AG08396 (cell line): Measurements from ENCODE around the gene PMIS2.

Source experiments
- DNase-seq: peaks from one replicate; pipeline ENCODE4 v3.0.0; 2012; ENCODE audit warnings: low spot score, mixed read lengths

PMIS2 gene

DNA sequence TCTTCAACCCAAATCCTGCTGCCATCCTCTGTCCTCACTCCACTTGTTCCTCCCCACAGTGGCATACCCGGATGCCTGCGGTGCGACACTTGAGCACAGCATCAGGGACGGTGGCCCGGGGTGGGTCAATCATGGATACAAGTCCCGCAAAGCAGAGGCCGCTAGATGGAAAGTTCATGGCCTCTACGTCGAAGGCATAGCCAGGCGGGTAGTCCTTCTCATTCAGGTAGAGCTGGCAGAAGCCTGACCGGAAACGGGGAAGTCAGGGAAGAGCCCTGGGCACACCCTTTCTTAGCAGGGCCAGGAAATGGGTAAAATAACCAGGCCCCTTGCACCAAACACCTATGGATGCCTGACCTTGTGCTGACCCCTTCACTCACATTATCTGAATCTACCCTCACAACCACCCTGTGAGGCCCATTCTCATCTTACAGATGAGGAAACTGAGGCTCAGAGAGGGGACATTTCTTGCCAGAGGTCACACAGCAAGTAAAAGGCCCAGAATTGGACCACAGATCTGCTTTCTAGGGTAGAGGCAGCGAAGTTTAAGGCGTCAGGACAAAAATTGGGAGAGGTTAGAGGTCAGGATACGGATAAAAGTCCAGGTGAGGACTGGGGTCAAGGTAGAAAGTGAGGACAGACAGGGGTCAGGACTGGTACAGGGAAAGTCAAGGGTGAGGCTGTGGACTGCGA lies 29.0 kb upstream of the PMIS2 start:
- DNase-seq: no peak

DNA sequence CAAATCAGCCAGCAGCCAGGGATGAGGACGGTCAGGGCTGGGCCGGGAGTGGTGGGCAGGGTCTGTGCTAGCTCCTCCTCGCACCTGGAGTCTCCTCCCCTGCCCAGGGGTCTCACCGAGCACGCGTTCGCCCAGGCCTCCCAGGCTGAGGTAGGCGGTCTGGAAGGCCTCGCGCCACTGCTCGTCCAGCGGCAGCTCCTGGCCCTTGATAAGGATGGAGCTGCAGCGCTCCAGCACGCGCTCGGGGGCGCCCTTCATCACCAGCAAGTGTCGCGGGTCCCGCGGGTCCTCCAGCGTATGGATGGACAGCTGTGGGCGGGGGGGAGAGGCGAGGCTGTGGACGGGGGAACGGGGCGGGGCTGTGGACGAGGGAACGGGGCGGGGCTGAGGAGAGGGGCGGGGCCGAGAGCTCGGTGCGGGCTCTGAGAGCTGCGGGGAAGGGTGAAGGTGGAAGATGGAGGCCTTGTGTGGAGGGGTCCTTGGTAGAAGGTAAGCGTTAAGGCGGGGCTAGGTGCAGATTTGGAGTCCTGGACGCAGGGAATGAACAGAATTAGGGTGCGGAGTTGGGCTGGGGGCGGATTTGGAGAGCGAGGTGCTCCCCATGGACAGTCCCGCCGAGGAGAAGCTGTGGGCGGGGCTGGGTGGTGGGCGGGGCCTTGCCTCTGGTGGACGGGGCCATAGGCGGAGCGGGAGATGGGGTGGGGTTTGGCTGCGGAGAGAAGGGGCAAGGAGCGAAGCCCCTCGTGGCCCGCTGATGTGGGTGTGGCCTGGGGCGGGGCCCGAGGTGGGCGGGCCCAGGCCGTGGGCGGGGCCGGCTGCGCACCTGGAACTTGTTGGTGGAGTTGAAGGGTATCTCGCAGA lies 28.2 kb upstream of the PMIS2 start:
- peak; percentile 71 for DNase-seq

DNA sequence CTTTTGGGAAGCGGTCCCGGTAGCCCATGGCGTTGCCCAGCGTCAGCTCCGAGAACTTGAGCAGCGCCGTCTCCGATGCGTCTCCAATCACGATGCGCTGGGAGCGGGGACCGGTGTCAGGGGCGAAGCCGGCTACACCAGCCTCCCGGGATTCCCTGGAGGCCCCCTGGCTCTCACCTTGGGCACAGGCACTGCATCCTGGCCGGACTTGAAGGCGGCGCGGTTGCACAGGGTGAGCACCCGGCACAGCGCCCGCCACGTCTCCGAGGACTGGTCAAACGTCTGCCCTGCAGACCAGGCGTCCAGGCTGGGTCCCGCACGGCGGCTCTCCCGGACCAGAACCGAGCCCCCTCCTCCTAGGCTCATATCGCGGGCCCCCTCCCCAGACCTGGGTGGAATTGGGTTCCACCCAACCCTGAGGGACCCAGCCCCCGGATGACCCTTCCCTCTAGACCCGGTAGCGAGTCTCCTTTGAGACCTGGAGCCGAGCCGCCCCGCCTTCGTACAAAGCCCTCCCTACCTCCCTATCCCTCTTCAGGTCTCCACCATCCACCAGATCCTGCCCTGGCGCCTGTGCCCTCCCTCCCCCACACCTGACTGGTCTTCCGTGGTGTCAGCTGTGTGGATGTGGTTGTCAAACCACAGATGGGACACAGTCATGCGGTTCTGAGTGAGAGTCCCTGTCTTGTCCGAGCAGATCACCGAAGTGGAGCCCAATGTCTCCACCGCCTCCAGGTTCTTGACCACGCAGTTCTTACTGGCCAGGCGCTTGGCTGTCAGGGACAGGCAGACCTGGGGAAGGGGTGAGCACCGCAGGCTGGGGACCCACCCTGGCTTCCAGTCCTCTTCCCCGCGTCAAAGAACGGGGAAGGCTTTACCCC lies 27.3 kb upstream of the PMIS2 start:
- no peak for DNase-seq

DNA sequence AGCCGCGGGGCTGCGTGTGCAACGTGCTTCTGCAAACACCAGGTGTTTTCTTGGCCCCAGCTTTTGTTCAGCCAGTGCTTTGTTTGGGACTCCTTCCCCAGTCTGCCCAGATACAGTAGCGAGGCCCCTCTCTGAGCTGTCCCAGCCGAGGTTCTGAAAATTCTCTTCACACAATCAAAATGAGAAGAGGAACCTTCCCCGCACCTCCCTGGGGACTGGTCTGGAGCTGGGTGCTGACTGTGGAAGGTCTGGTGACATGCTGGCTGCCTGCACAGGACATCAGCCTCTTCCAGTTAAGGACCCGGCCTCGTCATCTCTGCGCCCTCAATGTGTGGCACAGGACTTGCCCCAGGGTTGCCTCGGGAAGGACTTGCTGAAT lies 26.7 kb upstream of the PMIS2 start:
- no peak for DNase-seq

DNA sequence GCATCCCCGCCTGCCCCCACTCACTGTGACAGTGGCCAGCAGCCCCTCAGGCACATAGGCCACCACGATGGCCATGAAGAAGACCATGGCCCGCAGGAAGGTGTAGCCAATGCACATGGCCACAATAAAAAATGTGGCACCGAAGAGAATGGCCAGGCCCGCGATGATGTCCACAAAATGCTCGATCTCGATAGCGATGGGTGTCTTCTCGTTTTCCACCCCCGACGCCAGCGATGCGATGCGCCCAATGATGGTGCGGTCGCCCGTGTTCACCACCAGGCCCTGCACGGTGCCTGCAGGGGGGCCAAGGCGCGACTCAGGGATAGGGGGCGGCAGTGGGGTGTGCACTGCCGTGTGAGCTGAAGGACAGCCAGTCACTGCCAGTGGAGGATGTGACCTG lies 26.2 kb upstream of the PMIS2 start:
- no peak for DNase-seq

DNA sequence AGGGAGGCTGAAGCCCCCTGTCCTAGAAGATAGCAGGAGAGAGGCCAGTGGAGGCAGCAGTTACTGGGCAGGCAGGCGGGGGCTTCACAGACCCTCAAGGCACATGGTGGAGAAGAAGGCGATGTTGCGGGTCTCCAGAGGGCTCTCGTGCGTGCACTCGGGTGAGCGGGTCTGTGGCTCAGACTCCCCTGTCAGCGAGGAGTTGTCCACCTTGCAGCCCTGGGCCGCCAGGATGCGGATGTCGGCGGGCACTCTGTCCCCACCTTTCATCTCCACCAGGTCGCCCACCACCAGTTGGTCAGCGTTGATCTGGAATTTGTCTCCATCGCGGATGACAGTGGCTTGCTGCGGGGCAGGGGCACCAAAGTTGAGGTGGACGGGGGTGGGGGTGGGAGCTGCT lies 25.7 kb upstream of the PMIS2 start:
- no peak for DNase-seq

DNA sequence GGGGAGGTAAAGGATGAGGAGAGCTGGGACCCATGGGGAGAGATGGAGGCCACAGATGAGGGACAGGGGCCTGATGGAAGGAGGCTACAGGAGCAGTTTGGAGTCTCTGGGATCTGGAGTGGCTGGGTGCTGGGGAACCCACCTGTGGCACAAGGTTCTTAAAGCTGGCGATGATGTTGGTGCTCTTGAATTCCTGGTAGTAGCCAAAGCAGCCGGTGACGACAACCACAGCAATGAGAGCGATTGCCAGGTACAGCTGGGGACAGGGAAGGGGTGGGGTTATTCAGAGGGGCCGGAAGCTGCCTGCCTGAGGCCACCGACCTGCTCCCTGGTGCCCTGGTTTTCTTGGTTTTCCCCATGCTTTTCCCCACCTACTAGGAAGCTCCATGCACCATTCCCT lies 25.3 kb upstream of the PMIS2 start:
- no peak for DNase-seq

DNA sequence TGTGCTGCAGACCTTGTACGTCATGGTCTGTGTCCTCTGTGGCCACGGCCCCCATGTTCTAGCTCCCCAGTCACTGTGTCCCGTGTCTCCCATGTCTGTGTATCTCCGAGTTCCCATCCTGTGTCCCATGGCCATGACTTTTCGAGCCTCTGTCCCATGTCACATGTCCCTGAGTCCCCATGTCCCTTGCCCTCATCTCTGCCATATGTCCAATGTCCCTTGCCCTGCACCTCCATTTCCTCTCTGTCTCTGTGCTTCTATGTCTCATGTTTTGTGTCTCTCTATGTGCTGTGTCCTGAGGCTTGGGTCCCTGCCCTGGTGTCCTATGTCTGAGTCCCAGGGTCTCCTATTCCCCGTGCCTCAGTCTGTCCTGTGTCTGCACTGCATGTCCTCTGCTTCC lies 24.5 kb upstream of the PMIS2 start:
- no peak for DNase-seq

DNA sequence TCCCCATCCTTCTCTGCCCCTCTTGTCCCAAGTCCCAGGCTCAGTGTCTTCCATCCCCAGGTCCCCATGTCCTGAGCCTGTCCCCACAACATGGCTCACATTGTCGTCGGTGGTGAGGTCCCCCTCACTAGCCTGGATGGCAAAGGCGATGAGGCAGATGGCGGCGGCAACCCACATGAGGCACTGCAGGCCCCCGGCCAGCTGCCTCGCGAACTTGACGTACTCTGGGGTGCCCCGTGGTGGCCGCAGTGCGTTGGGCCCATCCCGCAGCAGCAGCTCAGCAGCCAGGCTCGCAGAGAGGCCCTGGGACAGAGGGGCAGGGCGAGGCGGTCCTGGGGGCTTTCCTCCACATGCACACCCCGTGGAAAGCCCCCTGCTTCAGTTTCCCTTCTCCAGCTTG lies 23.6 kb upstream of the PMIS2 start:
- no peak for DNase-seq

DNA sequence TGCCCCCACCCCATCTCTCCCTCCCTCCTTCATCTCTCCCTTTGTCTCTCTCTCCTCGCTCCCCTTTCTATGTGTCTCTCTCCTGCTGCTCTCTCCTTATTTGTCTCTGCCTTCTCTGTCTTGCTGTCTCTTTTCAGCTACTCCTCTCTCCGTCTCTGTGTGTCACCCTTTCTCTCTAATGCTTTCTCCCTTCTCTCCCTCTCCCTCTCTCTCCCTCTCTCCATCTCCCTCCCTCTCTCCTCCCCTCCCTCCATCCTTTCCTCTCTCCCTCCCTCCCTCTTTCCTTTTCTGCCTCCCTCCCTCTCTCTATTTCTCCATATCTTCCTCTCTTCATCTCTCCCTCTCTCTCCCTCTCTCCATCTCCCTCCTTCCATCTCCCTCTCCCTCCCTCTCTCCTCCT lies 23.2 kb upstream of the PMIS2 start:
- no peak for DNase-seq

DNA sequence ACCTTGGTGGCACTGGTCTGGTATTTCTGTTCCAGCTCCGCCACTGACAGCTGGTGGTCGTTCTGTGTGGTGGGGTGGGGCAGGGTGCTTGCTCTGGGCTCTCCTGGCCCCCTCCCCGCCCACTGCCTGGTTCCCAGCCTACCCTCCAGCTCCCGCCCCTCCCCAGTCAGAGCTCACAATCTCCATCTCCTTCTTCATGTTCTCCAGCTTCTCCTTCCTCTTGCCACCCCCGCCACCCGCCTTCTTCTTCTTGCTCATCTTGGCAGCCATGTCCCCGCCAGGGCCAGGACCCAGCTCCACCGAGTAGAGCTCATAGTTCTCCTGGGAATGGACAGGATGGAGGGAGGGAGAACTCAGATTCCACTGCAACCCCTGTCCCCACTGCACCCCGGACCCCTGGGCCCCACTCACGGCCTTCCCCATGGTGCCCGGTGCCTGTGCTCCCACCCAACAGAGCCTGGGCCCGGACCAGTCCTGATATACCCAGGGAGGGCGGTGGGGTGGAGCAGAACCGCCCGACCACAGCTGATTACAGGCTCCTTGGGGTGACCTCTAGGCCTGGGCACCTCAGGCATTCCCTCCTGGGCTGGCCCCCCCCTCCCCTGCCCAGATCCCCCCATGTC lies 22.7 kb upstream of the PMIS2 start, which contains the start of gene ATP4A:
TSS of gene ATP4A (minus strand) at position 452 of the 623 bp plus-strand sequence. CDS start at position 423, 29 bp downstream.
- no peak for DNase-seq

DNA sequence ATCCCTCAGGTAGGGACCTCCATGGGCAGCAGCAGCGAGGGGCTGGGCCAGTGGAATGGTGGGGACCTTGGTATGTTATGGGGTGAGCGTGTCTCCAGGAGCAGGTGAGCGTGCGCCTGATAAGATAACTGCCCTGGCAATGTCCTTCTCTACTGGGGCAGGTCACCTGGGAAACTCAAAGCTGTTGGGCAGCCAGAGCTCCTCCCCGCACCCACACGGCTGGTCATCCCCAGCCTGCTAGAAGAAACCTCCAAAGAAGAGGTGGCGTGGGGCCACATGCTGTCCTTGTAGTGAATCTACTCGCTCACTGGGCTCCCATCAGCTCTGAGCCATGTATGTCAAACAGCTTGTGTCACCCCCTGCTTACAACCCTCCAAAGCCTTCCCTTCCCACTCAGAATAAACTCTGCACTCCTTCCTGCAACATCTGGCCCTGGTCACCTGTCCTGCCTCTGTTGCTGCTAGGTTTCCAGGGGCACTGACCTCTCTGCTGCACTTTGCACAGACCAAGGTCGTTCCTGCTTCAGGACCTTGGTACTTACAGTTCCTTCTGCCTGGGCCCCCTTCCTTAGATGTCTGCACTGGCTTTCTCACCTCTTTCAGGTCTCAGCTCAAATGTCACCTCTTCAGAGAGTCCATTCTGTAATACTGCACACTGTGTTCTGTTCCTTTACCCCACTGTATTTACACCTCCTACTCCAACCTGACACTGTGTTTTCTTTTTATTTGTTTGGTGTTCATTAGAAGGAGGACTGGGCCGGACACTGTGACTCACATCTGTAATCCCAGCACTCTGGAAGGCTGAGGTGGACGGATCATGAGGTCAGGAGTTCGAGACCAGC lies 20.7 kb upstream of the PMIS2 start:
- no peak for DNase-seq

DNA sequence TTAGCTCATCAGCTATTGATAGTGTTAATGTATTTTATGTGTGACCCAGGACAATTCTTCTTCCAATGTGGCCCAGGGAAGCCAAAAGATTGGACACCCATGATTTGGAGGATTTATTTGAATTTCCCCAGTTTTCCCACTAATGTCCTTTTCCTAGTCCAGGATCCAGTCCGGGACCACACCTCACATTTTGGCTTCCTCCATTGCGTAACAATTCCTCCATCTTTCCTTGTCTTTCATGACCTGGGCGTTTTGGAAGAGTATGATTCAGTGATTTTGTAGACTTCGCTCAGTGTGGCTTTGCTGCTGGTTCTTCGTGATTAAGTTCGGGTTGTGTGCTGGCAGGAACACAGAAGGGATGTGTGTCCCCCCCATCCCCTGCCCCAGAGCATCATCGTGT lies 19.2 kb upstream of the PMIS2 start:
- no peak for DNase-seq

DNA sequence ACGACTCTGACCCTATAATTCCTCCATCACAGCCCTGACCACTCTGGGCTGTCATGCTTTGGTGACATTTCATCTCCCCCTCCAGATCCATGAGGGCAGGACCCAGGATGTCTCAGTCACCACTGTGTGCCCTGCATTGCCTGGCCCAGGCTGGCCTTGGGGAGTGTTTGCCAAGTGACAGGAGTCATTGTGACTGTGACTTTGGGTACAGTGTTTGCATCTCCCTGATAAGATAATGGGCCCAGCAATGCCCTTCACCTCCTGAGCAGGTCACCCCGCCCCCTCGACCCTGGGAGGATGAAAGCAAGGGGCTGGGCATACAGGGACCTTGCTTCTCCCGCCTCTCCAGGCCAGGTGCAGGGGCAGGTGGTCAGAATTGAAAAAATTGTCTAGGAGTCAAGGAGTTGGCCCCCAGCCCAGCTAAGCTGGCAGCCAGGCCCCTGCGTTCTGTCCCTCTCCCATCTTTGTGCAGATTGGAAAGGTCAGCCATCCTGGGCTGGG lies 16.6 kb upstream of the PMIS2 start:
- no peak for DNase-seq

DNA sequence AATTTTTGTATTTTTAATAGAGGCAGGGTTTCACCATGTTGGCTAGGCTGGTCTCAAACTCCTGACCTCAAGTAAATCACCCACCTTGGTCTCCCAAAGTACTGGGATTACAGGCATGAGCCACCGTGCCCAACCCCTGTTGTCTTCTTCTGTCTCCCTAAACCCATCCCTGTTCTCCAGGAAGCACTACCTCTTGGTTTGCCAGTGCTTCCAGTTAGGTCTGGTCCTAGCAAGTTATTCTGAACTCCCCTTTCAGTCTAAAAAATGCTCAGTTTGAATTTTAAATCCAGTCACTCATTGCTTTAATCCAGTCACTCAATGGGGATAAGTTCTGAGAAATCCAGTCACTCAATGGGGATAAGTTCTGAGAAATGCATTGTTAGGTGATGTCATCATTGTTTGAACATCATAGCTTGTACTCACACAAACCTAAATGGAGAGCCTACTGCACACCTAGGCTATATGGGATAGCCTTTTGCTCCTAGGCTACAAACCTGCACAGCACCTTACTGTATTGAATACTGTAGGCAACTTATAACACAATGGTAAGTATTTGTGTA lies 14.5 kb upstream of the PMIS2 start:
- no peak for DNase-seq

DNA sequence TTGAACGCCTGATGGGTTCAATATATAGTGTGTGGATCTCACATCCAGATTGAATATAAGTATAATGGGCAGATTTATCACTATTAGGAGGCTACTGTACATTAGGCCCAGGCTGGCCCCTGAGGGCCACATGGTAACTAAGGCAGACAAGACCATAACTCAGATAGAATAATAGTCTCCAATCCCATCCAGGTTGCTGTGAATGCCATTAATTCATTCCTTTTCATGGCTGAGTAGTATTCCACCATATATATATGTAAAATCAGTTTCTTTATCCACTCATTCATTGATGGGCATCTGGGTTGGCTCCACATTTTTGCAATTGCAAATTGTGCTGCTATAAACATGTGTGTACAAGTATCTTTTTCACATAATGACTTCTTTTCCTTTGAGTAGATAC lies 8.1 kb upstream of the PMIS2 start:
- DNase-seq: no peak

DNA sequence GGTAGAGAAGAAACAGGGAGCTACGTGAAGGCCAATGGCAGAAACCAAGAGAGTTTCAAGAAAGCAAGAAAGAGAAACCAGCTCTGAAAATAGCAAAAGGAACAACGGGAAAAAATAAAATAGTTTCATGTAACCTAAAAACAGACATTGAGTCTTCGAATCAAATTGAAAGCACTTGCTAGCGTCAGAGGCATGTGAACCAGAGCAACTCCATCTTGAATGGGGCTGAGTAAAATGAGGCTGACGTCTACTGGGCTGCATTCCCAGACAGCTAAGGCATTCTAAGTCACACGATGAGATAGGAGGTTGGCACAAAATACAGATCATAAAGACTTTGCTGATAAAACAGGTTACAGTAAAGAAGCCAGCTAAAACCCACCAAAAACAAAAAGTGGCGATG lies 7.3 kb upstream of the PMIS2 start:
- no peak for DNase-seq

DNA sequence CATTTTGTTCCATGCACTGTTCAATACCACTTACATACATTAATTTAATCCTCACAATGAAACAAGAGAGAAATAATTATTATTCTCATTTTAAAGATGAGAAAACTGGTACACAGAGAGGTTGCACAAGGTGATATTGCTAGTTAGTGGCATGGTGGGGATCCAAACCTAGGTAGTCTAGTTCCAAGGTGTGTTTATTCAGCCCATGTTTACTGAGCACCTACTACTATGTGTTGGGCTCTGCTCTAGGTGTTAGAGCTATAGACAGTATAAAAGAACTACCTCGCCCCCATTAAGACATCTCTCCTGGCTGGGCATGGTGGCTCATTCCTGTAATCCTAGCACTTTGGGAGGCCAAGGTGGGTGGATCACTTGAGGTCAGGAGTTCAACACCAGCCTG lies 3.2 kb upstream of the PMIS2 start:
- DNase-seq: no peak

DNA sequence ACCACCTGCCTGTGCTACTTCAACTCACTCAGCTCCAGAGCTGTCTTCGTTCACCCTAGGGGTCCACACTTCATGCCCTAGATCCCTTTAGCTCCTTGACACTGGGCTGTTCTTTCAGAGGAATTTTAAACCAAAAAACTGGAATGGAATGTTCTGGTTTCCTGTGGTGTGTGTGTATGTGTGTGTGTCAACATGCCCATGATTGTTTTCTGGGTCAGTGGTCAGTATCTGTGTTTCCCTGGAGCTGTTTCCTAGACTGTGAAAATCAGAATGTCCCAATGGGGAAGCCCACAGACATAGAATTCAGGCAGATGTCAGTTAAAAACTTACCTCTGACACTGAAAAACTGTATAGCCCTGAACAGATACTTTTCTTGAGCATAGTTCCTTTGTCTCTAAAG lies 1.3 kb downstream of the PMIS2 start:
- no peak for DNase-seq

DNA sequence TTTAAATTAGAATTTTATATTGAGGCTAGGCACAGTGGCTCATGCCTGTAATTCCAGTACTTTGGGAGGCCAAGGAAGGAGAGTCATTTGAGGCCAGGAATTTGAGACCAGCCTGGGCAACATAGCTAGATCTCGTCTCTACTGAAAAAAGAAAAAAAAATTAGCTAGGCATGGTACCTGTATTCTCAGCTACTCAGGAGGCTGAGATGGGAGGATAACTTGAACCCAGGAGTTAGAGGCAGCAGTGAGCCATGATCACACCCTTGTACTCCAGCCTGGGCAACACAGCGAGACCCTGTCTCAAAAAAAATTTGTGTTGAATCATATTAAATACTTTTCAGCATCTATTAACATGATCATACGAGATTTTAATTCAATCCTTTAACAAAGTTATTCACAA lies 4.9 kb downstream of the PMIS2 start:
- DNase-seq: no peak

DNA sequence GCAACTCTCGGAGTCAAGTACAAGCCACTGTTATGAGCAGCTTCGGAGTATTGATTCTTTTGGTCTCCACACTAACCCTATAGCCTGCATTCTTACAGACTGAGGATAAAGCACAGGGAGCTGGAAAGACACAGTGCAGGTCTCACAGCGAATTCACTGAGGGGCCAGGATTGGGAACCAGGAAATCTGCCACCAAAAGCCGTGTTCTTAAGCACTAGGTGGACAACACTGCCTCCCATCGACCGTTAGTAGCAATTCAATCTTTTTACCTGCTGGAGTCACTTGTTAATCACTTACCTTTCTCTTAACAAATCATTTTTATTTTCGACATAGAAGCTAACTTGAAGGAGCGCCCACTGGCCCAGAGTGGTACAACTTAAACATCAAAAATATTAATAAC lies 6.3 kb downstream of the PMIS2 start:
- peak; percentile 43 for DNase-seq
